Loucy (cell line): ENCODE results near the gene ZDHHC14.

Experiments
- EZH2phosphoT487 ChIP-seq: fragments of 200-600 bp; IDR thresholded peaks from 2 replicates; pipeline ENCODE4 v1.6.1; 2018; ENCODE audit warnings: antibody characterized with exemption, mild to moderate bottlenecking, moderate library complexity, borderline replicate concordance
- TF ChIP-seq, protein P1 (sequence below): fragments of 200-600 bp; sonication (generic); conservative IDR thresholded peaks from 2 replicates; pipeline ENCODE4 v1.5.1; 2014; ENCODE audit warnings: mild to moderate bottlenecking, antibody characterized with exemption, low read length

DNA sequence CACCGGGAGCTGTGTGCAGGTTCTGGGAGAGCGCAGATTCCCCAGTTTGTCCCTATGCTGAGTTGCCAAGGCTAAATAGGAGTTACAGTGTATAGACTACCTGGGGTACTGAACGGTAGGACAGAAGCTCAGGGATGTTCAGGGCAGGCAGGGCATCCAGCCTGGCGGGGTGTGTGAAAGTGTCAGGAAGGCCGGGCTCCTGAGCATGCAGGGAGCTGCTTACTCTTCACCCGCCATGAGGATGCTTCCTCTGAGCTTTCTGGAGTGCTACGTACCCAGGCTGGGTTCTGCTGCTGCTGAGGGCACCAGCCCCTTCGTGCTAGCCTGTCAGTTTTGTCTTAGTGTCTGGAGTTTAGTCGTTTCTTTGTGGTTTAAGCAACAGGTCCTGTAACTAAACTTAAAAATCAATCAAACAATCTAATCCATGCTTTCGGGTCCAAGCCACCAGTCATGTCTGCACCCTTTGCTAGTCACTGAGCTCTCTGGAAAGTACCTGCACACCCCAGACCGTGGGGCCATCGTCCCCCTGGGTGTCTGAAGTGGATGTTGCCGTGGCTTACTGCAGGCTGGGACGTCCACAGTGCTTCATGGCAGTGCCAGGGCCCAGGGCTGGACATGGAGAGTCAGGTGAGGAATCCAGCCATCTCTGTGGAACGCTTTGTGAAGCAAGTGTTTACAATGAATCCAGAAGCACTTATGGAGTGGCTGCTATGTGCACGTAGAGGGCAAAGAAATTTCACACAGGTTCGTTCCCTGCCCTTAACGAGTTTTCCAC, 221.7 kb downstream of the ZDHHC14 start:
- TF ChIP-seq, protein P1, sequence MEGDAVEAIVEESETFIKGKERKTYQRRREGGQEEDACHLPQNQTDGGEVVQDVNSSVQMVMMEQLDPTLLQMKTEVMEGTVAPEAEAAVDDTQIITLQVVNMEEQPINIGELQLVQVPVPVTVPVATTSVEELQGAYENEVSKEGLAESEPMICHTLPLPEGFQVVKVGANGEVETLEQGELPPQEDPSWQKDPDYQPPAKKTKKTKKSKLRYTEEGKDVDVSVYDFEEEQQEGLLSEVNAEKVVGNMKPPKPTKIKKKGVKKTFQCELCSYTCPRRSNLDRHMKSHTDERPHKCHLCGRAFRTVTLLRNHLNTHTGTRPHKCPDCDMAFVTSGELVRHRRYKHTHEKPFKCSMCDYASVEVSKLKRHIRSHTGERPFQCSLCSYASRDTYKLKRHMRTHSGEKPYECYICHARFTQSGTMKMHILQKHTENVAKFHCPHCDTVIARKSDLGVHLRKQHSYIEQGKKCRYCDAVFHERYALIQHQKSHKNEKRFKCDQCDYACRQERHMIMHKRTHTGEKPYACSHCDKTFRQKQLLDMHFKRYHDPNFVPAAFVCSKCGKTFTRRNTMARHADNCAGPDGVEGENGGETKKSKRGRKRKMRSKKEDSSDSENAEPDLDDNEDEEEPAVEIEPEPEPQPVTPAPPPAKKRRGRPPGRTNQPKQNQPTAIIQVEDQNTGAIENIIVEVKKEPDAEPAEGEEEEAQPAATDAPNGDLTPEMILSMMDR = no peak
- TF ChIP-seq EZH2phosphoT487 = no peak
